ENCODE measurements around the gene EXOSC10. TPM values are rescaled to one million over a fixed set of nuclear protein-coding genes. Genes with fewer than 3 reads are reported as not detected.

Gene EXOSC10
- total and polyA plus RNA-seq, 8 donors = 15.1 to 118 (median 34.3) TPM

- WGBS, 5 donors = 84 to 98% (median 93%) methylated on average over 1 of the region's 1 CpG
- no peaks in the 10 kb centered on the region for H3K27me3 ChIP-seq
- no peak overlapping the region for H3K27ac ChIP-seq
- peaks cover 54 to 95% (median 89%) of the 10 kb centered on the region in 4 donors for H3K36me3 ChIP-seq
- no peak overlapping the region for H3K4me3 ChIP-seq
- DNase-seq = no peak
- peaks cover 0 to 4% (median 0%) of the 10 kb centered on the region in 4 donors for H3K4me1 ChIP-seq
- no peak for TF ChIP-seq CTCF (IDR thresholded peaks at IDR 0.05)
- no peak for TF ChIP-seq POLR2A (IDR thresholded peaks at IDR 0.05)
- no peak for TF ChIP-seq EP300 (IDR thresholded peaks at IDR 0.05)
- TF ChIP-seq POLR2AphosphoS5 (IDR thresholded peaks at IDR 0.05) = no peak
- no peaks in the 10 kb centered on the region for H3K9me3 ChIP-seq
- intact Hi-C loops (cut with DNase I; ENCODE audit: low total_unique reads) = no loop called here
These were observed 74.1 kb downstream of the EXOSC10 start for GRCh38 chr1:11025618-11026017.

- no peak for DNase-seq
- no peaks in the 10 kb centered on the region for H3K9me3 ChIP-seq
- H3K4me1 ChIP-seq = peaks cover 0 to 4% (median under 1%) of the 10 kb centered on the region in 4 donors
- intact Hi-C loops (cut with DNase I; ENCODE audit: low total_unique reads) = no loop called here
- peaks cover 61 to 95% (median 89%) of the 10 kb centered on the region in 4 donors for H3K36me3 ChIP-seq
- H3K4me3 ChIP-seq = no peak overlapping the region
- WGBS, 5 donors = 74 to 88% (median 83%) methylated on average over 2 of the region's 2 CpGs
- H3K27me3 ChIP-seq = no peaks in the 10 kb centered on the region
- no peak overlapping the region for H3K27ac ChIP-seq
- TF ChIP-seq POLR2AphosphoS5 (IDR thresholded peaks at IDR 0.05) (no peak), CTCF (IDR thresholded peaks at IDR 0.05) (no peak), EP300 (IDR thresholded peaks at IDR 0.05) (no peak), POLR2A (IDR thresholded peaks at IDR 0.05) (no peak)
These were observed 74.8 kb downstream of the EXOSC10 start for GRCh38 chr1:11024874-11025203.

GRCh38 chr1:11024154-11024873 is 75.4 kb downstream of the EXOSC10 start:
- 78 to 92% (median 87%) methylated on average over 3 of the region's 3 CpGs for WGBS, 5 donors
- Histone ChIP-seq H3K27me3 (no peaks in the 10 kb centered on the region), H3K9me3 (no peaks in the 10 kb centered on the region), H3K4me1 (peaks cover 0 to 6% (median 2%) of the 10 kb centered on the region in 4 donors), H3K27ac (no peak overlapping the region), H3K4me3 (no peak overlapping the region), H3K36me3 (peaks cover 64 to 95% (median 91%) of the 10 kb centered on the region in 4 donors)
- no peak for DNase-seq
- intact Hi-C loops (cut with DNase I; ENCODE audit: low total_unique reads) = no loop called here
- TF ChIP-seq CTCF (IDR thresholded peaks at IDR 0.05) (no peak), POLR2AphosphoS5 (IDR thresholded peaks at IDR 0.05) (no peak), POLR2A (IDR thresholded peaks at IDR 0.05) (no peak), EP300 (IDR thresholded peaks at IDR 0.05) (no peak)

GRCh38 chr1:11023201-11023600 is 76.5 kb downstream of the EXOSC10 start:
- H3K4me3 ChIP-seq = no peak overlapping the region
- intact Hi-C loops (cut with DNase I; ENCODE audit: low total_unique reads) = no loop called here
- no peak overlapping the region for H3K27ac ChIP-seq
- no peaks in the 10 kb centered on the region for H3K9me3 ChIP-seq
- 91 to 95% (median 94%) methylated on average over 14 of the region's 14 CpGs for WGBS, 5 donors
- H3K36me3 ChIP-seq = peaks cover 73 to 100% (median 99%) of the 10 kb centered on the region in 4 donors
- peaks cover 0 to 16% (median 5%) of the 10 kb centered on the region in 4 donors for H3K4me1 ChIP-seq
- no peaks in the 10 kb centered on the region for H3K27me3 ChIP-seq
- TF ChIP-seq CTCF (IDR thresholded peaks at IDR 0.05) (no peak), EP300 (IDR thresholded peaks at IDR 0.05) (no peak), POLR2AphosphoS5 (IDR thresholded peaks at IDR 0.05) (no peak), POLR2A (IDR thresholded peaks at IDR 0.05) (no peak)
- DNase-seq = no peak

Data from stomach (tissue), 9 donors.